H1 (cell line): Measurements from ENCODE around the gene TGFB1I1. TPM values are rescaled to one million over a fixed set of nuclear protein-coding genes. Genes with fewer than 3 reads are reported as not detected.

Experiments used
- CTCF ChIA-PET: fragments of 300-600 bp; sonication (Branson Sonifier 250); formaldehyde crosslinking; loops from one replicate; lab custom pipeline; 2021; ENCODE audit not compliant: partially characterized antibody; lab: Charles Lee
- POLR2A ChIA-PET: fragments of 300-600 bp; sonication (Branson Sonifier 250); formaldehyde crosslinking; loops from one replicate; lab custom pipeline; 2021; ENCODE audit warnings: inconsistent platforms; ENCODE audit not compliant: partially characterized antibody; lab: Charles Lee
- DNase-seq, 2 experiments: peaks; one replicate each; pipeline versions ENCODE4 v3.0.0 to v3.0.0-alpha.2; 2010 to 2022; ENCODE audit warnings: low spot score in 2 of 2, low read depth in 1 of 2, mixed read lengths in 1 of 2
- FAIRE-seq: peaks from 2 replicates; lab custom pipeline; 2011; peaks lifted over from hg19 to GRCh38; lab: Jason Lieb, UNC
- H2AFZ ChIP-seq: 2 replicates; pipeline ENCODE4 v1.8.1; 2012; ENCODE audit warnings: low read length, inconsistent platforms
- H2AK5ac ChIP-seq: 2 replicates; pipeline ENCODE4 v1.6.1; 2013; ENCODE audit warnings: low read depth, low read length
- H2BK120ac ChIP-seq: replicated peaks from 2 replicates; pipeline ENCODE3; 2013; ENCODE audit warnings: low read depth, low read length, inconsistent platforms
- H2BK12ac ChIP-seq: 2 replicates; pipeline ENCODE4 v1.6.1; 2013; ENCODE audit warnings: low read depth, low read length
- H2BK15ac ChIP-seq: 2 replicates; pipeline ENCODE4 v1.6.1; 2013; ENCODE audit warnings: low read length
- H2BK20ac ChIP-seq: 2 replicates; pipeline ENCODE4 v1.6.1; 2013; ENCODE audit warnings: low read length
- H2BK5ac ChIP-seq: 2 replicates; pipeline ENCODE4 v1.6.1; 2013; ENCODE audit warnings: low read depth, low read length
- H3K14ac ChIP-seq: 2 replicates; pipeline ENCODE4 v1.6.1; 2013; ENCODE audit warnings: inconsistent platforms; ENCODE audit not compliant: insufficient read length
- H3K18ac ChIP-seq: 2 replicates; pipeline ENCODE4 v1.6.1; 2013; ENCODE audit warnings: low read length; ENCODE audit errors: extremely low read depth
- H3K23ac ChIP-seq: 2 replicates; pipeline ENCODE4 v1.6.1; 2013; ENCODE audit warnings: inconsistent platforms; ENCODE audit not compliant: insufficient read length
- H3K23me2 ChIP-seq: 2 replicates; pipeline ENCODE4 v1.6.1; 2013; ENCODE audit warnings: low read depth, low read length
- H3K27ac ChIP-seq: 2 replicates; pipeline ENCODE4 v1.6.1; 2011; ENCODE audit warnings: low read depth, low read length, inconsistent platforms
- H3K27me3 ChIP-seq, 4 experiments: replicated peaks in 1 of 4; 1 replicate in 1 of 4; 2 replicates in 3 of 4; pipeline versions ENCODE4 v1.6.1 to v1.8.1; 2011 to 2013; ENCODE audit warnings: low read length in 3 of 4, mild to moderate bottlenecking in 3 of 4, inconsistent platforms in 2 of 4, mixed read lengths in 2 of 4, moderate library complexity in 1 of 4; ENCODE audit not compliant: control insufficient read depth in 3 of 4, insufficient read depth in 3 of 4; ENCODE audit errors: extremely low read depth in 1 of 4
- H3K36me3 ChIP-seq, 4 experiments: 2 replicates each; pipeline versions ENCODE4 v1.6.1 to v1.8.1; 2011 to 2013; ENCODE audit warnings: mild to moderate bottlenecking in 4 of 4, low read length in 3 of 4, moderate library complexity in 2 of 4, control low read depth in 1 of 4, inconsistent platforms in 1 of 4; ENCODE audit not compliant: insufficient read depth in 4 of 4, control insufficient read depth in 2 of 4
- H3K4ac ChIP-seq: replicated peaks from 2 replicates; pipeline ENCODE3; 2013; ENCODE audit warnings: low read length, low read depth, mixed read lengths, inconsistent platforms; ENCODE audit not compliant: insufficient read length
- H3K4me1 ChIP-seq, 4 experiments: replicated peaks in 1 of 4; 1 replicate in 1 of 4; 2 replicates in 3 of 4; pipeline versions ENCODE4 v1.6.1 to v1.8.1; 2011 to 2013; ENCODE audit warnings: low read length in 3 of 4, inconsistent platforms in 2 of 4, mixed read lengths in 1 of 4; ENCODE audit not compliant: insufficient read depth in 4 of 4, control insufficient read depth in 3 of 4
- H3K4me2 ChIP-seq, 2 experiments: 2 replicates each; pipeline versions ENCODE4 v1.6.1 to v1.8.1; 2011 to 2013; ENCODE audit warnings: low read depth in 2 of 2, low read length in 2 of 2, control low read depth in 1 of 2, inconsistent platforms in 1 of 2, mild to moderate bottlenecking in 1 of 2; ENCODE audit not compliant: insufficient read depth in 1 of 2
- H3K4me3 ChIP-seq, 4 experiments: fragments of 200-600, 300-600 bp in 1 of 4; sonication (generic), shearing (Covaris generic), sonication (Bioruptor Twin) in 1 of 4; 2 replicates each; pipeline versions ENCODE4 v1.5.1 to v1.8.1; 2011 to 2016; ENCODE audit warnings: low read length in 4 of 4, low read depth in 3 of 4, control low read depth in 2 of 4, inconsistent platforms in 2 of 4, mild to moderate bottlenecking in 2 of 4, mixed read lengths in 1 of 4, moderate library complexity in 1 of 4; ENCODE audit not compliant: insufficient read depth in 2 of 4; ENCODE audit errors: extremely low read depth in 1 of 4
- H3K56ac ChIP-seq: replicated peaks from 2 replicates; pipeline ENCODE3; 2013; ENCODE audit warnings: low read depth, mild to moderate bottlenecking, mixed read lengths, low read length, inconsistent platforms; ENCODE audit not compliant: insufficient read length
- H3K79me1 ChIP-seq: 2 replicates; pipeline ENCODE4 v1.6.1; 2013; ENCODE audit warnings: low read depth, low read length, control low read depth
- H3K79me2 ChIP-seq, 2 experiments: 2 replicates each; pipeline versions ENCODE4 v1.6.1 to v1.8.1; 2012 to 2013; ENCODE audit warnings: low read length in 2 of 2, mild to moderate bottlenecking in 2 of 2, inconsistent platforms in 1 of 2; ENCODE audit not compliant: insufficient read depth in 2 of 2, control insufficient read depth in 1 of 2
- H3K9ac ChIP-seq, 4 experiments: replicated peaks in 1 of 4; 1 replicate in 1 of 4; 2 replicates in 3 of 4; pipeline versions ENCODE4 v1.6.1 to v1.8.1; 2011 to 2013; ENCODE audit warnings: low read depth in 3 of 4, low read length in 3 of 4, control low read depth in 2 of 4, mild to moderate bottlenecking in 2 of 4, moderate library complexity in 2 of 4, inconsistent platforms in 1 of 4; ENCODE audit errors: extremely low read depth in 1 of 4
- H3K9me3 ChIP-seq, 2 experiments: 2 replicates each; pipeline versions ENCODE4 v1.6.1 to v1.8.1; 2012 to 2013; ENCODE audit warnings: mild to moderate bottlenecking in 2 of 2, moderate library complexity in 2 of 2, control low read depth in 1 of 2, inconsistent platforms in 1 of 2, low read depth in 1 of 2, low read length in 1 of 2, mixed read lengths in 1 of 2; ENCODE audit not compliant: insufficient read depth in 2 of 2
- H4K20me1 ChIP-seq, 2 experiments: replicated peaks in 1 of 2; 2 replicates each; pipeline versions ENCODE3 to v1.8.1; 2011 to 2013; ENCODE audit warnings: inconsistent platforms in 2 of 2, low read length in 2 of 2, mild to moderate bottlenecking in 1 of 2; ENCODE audit not compliant: insufficient read depth in 2 of 2, control insufficient read depth in 1 of 2
- H4K5ac ChIP-seq: 2 replicates; pipeline ENCODE4 v1.6.1; 2013; ENCODE audit warnings: low read length, low read depth, mixed read lengths, inconsistent platforms; ENCODE audit not compliant: insufficient read length
- H4K8ac ChIP-seq: 2 replicates; pipeline ENCODE4 v1.8.0; 2013; ENCODE audit warnings: mild to moderate bottlenecking, moderate library complexity, low read length, inconsistent platforms; ENCODE audit not compliant: insufficient read depth; ENCODE audit errors: extremely low read depth
- H4K91ac ChIP-seq: replicated peaks from 2 replicates; pipeline ENCODE3; 2013; ENCODE audit warnings: low read length, mixed read lengths, inconsistent platforms; ENCODE audit not compliant: insufficient read length
- ATF2 ChIP-seq: IDR thresholded peaks from 2 replicates; pipeline ENCODE4 v1.6.1; 2012; ENCODE audit warnings: low read length, inconsistent platforms
- CEBPB ChIP-seq: IDR thresholded peaks from 2 replicates; pipeline ENCODE4 v1.6.1; 2012; ENCODE audit warnings: low read depth, low read length
- CREB1 ChIP-seq: IDR thresholded peaks from 2 replicates; pipeline ENCODE4 v1.6.1; 2012; ENCODE audit warnings: inconsistent platforms
- CTCF ChIP-seq, 3 experiments: IDR thresholded peaks; 1 replicate in 2 of 3; 2 replicates in 1 of 3; pipeline versions ENCODE4 v1.5.1 to v1.6.1; 2011; ENCODE audit warnings: low read length in 3 of 3, mild to moderate bottlenecking in 3 of 3, inconsistent platforms in 2 of 3, low read depth in 1 of 3, moderate library complexity in 1 of 3; ENCODE audit not compliant: insufficient read depth in 1 of 3; ENCODE audit errors: control extremely low read depth in 1 of 3
- GTF2F1 ChIP-seq: IDR thresholded peaks from 2 replicates; pipeline ENCODE4 v1.6.1; 2012; ENCODE audit warnings: low read depth, low read length, improper control_type of control experiment, borderline replicate concordance
- KDM4A ChIP-seq: IDR thresholded peaks from one replicate; pipeline ENCODE4 v1.7.1; 2012; ENCODE audit warnings: low read depth, mild to moderate bottlenecking, moderate library complexity, low read length, inconsistent platforms; ENCODE audit not compliant: severe bottlenecking
- NRF1 ChIP-seq: IDR thresholded peaks from 2 replicates; pipeline ENCODE4 v1.6.1; 2011; ENCODE audit warnings: mild to moderate bottlenecking, low read depth, low read length, improper control_type of control experiment
- POU5F1 ChIP-seq: IDR thresholded peaks from 2 replicates; pipeline ENCODE4 v1.6.1; 2011; ENCODE audit warnings: low read depth, mild to moderate bottlenecking, low read length, moderate library complexity
- RAD21 ChIP-seq, 2 experiments: IDR thresholded peaks in 1 of 2; conservative IDR thresholded peaks in 1 of 2; 2 replicates each; pipeline ENCODE4 v1.6.1; 2011; ENCODE audit warnings: low read depth in 2 of 2, low read length in 2 of 2, improper control_type of control experiment in 1 of 2, inconsistent platforms in 1 of 2, mild to moderate bottlenecking in 1 of 2, moderate library complexity in 1 of 2
- SP4 ChIP-seq: IDR thresholded peaks from 2 replicates; pipeline ENCODE4 v1.6.1; 2012; ENCODE audit warnings: low read length, inconsistent platforms
- WGBS, 2 experiments: shearing (Covaris generic) in 1 of 2; methylation state at CpG; one replicate each; pipeline versions ENCODE4 v1.1.6 to v1.1.7; 2013 to 2015; ENCODE audit warnings: low lambda C conversion rate in 2 of 2, mixed read lengths in 2 of 2, inconsistent platforms in 1 of 2, low coverage in 1 of 2, missing lambda C conversion rate in 1 of 2; ENCODE audit not compliant: insufficient replicate concordance in 2 of 2, insufficient coverage in 1 of 2, insufficient read length in 1 of 2; ENCODE audit errors: extremely low coverage in 1 of 2, missing lambda C conversion rate in 1 of 2; 5-methylcytosine and 5-hydroxymethylcytosine counted together
- polyA plus RNA-seq, 7 experiments: library from polyadenylated mRNA; depleted of rRNA in 3 of 7; stranded (reverse) in 5 of 7; unstranded in 2 of 7; fragments of >200 nt in 5 of 7; fragments of 200-250 nt in 2 of 7; gene quantifications; 1 replicate in 5 of 7; 2 replicates in 1 of 7; 4 replicates in 1 of 7; pipeline versions ENCODE4 v1.2.1 to v1.2.3, GENCODE V29; 2011 to 2013; ENCODE audit warnings: missing spikeins in 2 of 7, mixed read lengths in 2 of 7
- total RNA-seq: library from RNA; stranded (reverse); fragmentation: NEBNext Ultra II Directional; extraction: Animal tissue kit (Norgen Biotek cat#: 25700); gene quantifications from 2 replicates; pipeline ENCODE4 v1.2.1, GENCODE V29; 2021

The TGFB1I1 gene
- total and polyA plus RNA-seq, 2 of the 8 experiments (the other 6 are each of a cell fraction or from before 2014, with no cell fraction given) = 5.6 to 5.8 TPM

DNA sequence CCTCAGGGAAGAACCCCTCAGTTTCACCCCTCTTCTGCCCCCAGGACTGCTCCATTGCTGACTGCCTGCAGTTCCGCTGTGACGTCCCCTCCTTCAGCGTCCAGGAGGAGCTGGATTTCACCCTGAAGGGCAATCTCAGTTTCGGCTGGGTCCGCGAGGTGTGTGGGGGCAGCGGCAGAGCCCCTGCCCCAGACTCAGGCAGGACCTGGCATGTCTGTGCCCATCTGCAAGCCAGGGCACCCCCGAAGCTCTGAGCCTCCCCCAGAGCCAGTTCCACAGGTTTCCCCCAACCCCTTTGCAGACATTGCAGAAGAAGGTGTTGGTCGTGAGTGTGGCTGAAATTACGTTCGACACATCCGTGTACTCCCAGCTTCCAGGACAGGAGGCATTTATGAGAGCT is 48.2 kb upstream of the TGFB1I1 start:
- Histone ChIP-seq H3K4me2 (no peak overlapping the region), H3K9me3 (peaks cover 5 to 6% of the 10 kb centered on the region in 2 experiments), H2BK120ac (no peak overlapping the region), H3K23me2 (peaks cover 2% of the 10 kb centered on the region; the same call in 1 of the 2 replicates), H3K36me3 (no peaks in the 10 kb centered on the region), H2BK5ac (no peak overlapping the region), H3K27ac (no peak overlapping the region), H2BK20ac (no peak overlapping the region), H4K91ac (no peak overlapping the region), H3K4ac (no peak overlapping the region), H3K4me1 (no peaks in the 10 kb centered on the region; a peak in 1 of 7 replicates), H2AK5ac (no peak overlapping the region), H3K79me1 (no peaks in the 10 kb centered on the region), H2AFZ (no peak overlapping the region; the same call in 1 of the 2 replicates), H2BK12ac (no peak overlapping the region), H3K9ac (no peak overlapping the region; a peak in 1 of 7 replicates), H4K5ac (no peak overlapping the region), H3K18ac (no peak overlapping the region), H3K79me2 (no peaks in the 10 kb centered on the region), H2BK15ac (no peak overlapping the region), H3K23ac (no peak overlapping the region), H4K20me1 (no peaks in the 10 kb centered on the region), H3K27me3 (peaks cover 5 to 25% (median 22%) of the 10 kb centered on the region in 4 experiments), H3K14ac (no peak overlapping the region), H4K8ac (no peak overlapping the region), H3K56ac (no peak overlapping the region), H3K4me3 (no peak overlapping the region)
- CTCF ChIA-PET = interaction anchor here (1.2 to 2.5 kb wide), 3 partner anchors 20 to 37 kb away, joined by 3 to 9 read pairs (median 3); partner anchors contain the start of gene ZNF843
- POLR2A ChIA-PET = no interaction called here
- FAIRE-seq (no peak), DNase-seq (no peak)
- WGBS, 2 experiments = 84% methylated on average over 12 of the region's 12 CpGs; no CpG with 5 or more reads in 1 of the 2 experiments
- TF ChIP-seq POU5F1 = no peak
- no peak for TF ChIP-seq CREB1
- TF ChIP-seq KDM4A = no peak
- TF ChIP-seq ATF2 = no peak
- TF ChIP-seq GTF2F1 = no peak
- no peak for TF ChIP-seq RAD21 (IDR thresholded peaks at IDR 0.05 in 1 of 2, conservative IDR thresholded peaks at IDR 0.05 in 1 of 2; ENCODE audit: low read depth in 2 of 2, low read length in 2 of 2)
- TF ChIP-seq CEBPB = no peak
- no peak for TF ChIP-seq CTCF (IDR thresholded peaks at IDR 0.05; ENCODE audit: control extremely low read depth in 1 of 3, insufficient read depth in 1 of 3, low read depth in 1 of 3, low read length in 3 of 3)
- no peak for TF ChIP-seq NRF1
- TF ChIP-seq SP4 = no peak
